Osteoblast (primary cell): ENCODE measurements around the gene RHBDL3. TPM values are rescaled to one million over a fixed set of nuclear protein-coding genes. Genes with fewer than 3 reads are reported as not detected.

ENCODE experiments used
- DNase-seq: peaks from one replicate; pipeline ENCODE4 v3.0.0; 2011; ENCODE audit warnings: low spot score, mixed read lengths; ENCODE audit not compliant: insufficient read length; ENCODE audit errors: missing footprints
- H2AFZ ChIP-seq: 2 replicates; pipeline ENCODE4 v1.6.0; 2011; ENCODE audit warnings: mild to moderate bottlenecking, low read length
- H3K27ac ChIP-seq: 2 replicates; pipeline ENCODE4 v1.5.1; 2011; ENCODE audit warnings: mild to moderate bottlenecking, low read depth, low read length, moderate library complexity
- H3K27me3 ChIP-seq: 2 replicates; pipeline ENCODE4 v1.6.0; 2012; ENCODE audit warnings: mild to moderate bottlenecking, control low read depth, inconsistent platforms, low read length, moderate library complexity; ENCODE audit not compliant: insufficient read depth
- H3K36me3 ChIP-seq: 2 replicates; pipeline ENCODE4 v1.5.1; 2011; ENCODE audit warnings: mild to moderate bottlenecking, low read length, control low read depth, moderate library complexity; ENCODE audit not compliant: insufficient read depth
- H3K4me1 ChIP-seq: 2 replicates; pipeline ENCODE4 v1.5.1; 2011; ENCODE audit warnings: mild to moderate bottlenecking, low read length, control low read depth, moderate library complexity; ENCODE audit not compliant: insufficient read depth
- H3K4me2 ChIP-seq: 2 replicates; pipeline ENCODE4 v1.6.0; 2011; ENCODE audit warnings: mild to moderate bottlenecking, low read length; ENCODE audit not compliant: insufficient read depth
- H3K4me3 ChIP-seq: fragments of 200-600 bp; sonication (generic); 3 replicates; pipeline ENCODE4 v1.5.1; 2012; ENCODE audit warnings: mild to moderate bottlenecking, low read length, inconsistent platforms; ENCODE audit not compliant: insufficient read depth
- H3K79me2 ChIP-seq: 2 replicates; pipeline ENCODE4 v1.6.0; 2012; ENCODE audit warnings: mild to moderate bottlenecking, low read length, control low read depth, inconsistent platforms; ENCODE audit not compliant: insufficient read depth
- H3K9me3 ChIP-seq: 2 replicates; pipeline ENCODE4 v1.5.1; 2011; ENCODE audit warnings: low read depth, low read length, control low read depth
- H4K20me1 ChIP-seq: 2 replicates; pipeline ENCODE4 v1.6.0; 2012; ENCODE audit warnings: mild to moderate bottlenecking, low read length, control low read depth; ENCODE audit not compliant: insufficient read depth
- CTCF ChIP-seq: IDR thresholded peaks from 2 replicates; pipeline ENCODE4 v1.5.1; 2011; ENCODE audit warnings: mild to moderate bottlenecking, low read depth, low read length, moderate library complexity; ENCODE audit errors: extremely low read depth
- total RNA-seq: library from RNA; depleted of rRNA; stranded (reverse); fragments of >200 nt; gene quantifications from 2 replicates; pipeline ENCODE4 v1.2.3, GENCODE V29; 2012

The RHBDL3 gene
- total RNA-seq, 1 donor = under 0.01 TPM

- peaks cover 76% of the 10 kb centered on the region for H4K20me1 ChIP-seq
- peaks cover 80% of the 10 kb centered on the region for H3K36me3 ChIP-seq
- H3K27ac ChIP-seq = no peak overlapping the region
- H3K27me3 ChIP-seq = no peaks in the 10 kb centered on the region
- H3K9me3 ChIP-seq = no peaks in the 10 kb centered on the region
- peaks cover 97% of the 10 kb centered on the region for H3K79me2 ChIP-seq
- peaks cover 25% of the 10 kb centered on the region for H3K4me1 ChIP-seq
- no peak overlapping the region for H2AFZ ChIP-seq
- no peak for TF ChIP-seq CTCF
- peak; percentile 58 for DNase-seq
- H3K4me3 ChIP-seq = no peak overlapping the region
- H3K4me2 ChIP-seq = no peak overlapping the region
Observed at GRCh38 chr17:32356378-32356743, 90.7 kb downstream of the RHBDL3 start.

- no peaks in the 10 kb centered on the region for H3K27me3 ChIP-seq
- H3K36me3 ChIP-seq = peaks cover 82% of the 10 kb centered on the region
- H3K79me2 ChIP-seq = peaks cover 97% of the 10 kb centered on the region
- H2AFZ ChIP-seq = no peak overlapping the region
- H3K4me2 ChIP-seq = no peak overlapping the region
- H4K20me1 ChIP-seq = peaks cover 73% of the 10 kb centered on the region
- TF ChIP-seq CTCF = no peak
- H3K9me3 ChIP-seq = no peaks in the 10 kb centered on the region
- no peak overlapping the region for H3K27ac ChIP-seq
- H3K4me1 ChIP-seq = peaks cover 25% of the 10 kb centered on the region
- H3K4me3 ChIP-seq = no peak overlapping the region
- no peak for DNase-seq
Observed at GRCh38 chr17:32356750-32357149, 91.1 kb downstream of the RHBDL3 start.

GRCh38 chr17:32357615-32358014 lies 92.0 kb downstream of the RHBDL3 start:
- DNase-seq = no peak
- Histone ChIP-seq H3K27ac (no peak overlapping the region), H3K36me3 (peaks cover 86% of the 10 kb centered on the region), H3K79me2 (peaks cover 97% of the 10 kb centered on the region), H3K4me1 (peaks cover 22% of the 10 kb centered on the region), H3K4me3 (no peak overlapping the region), H3K4me2 (no peak overlapping the region), H4K20me1 (peaks cover 73% of the 10 kb centered on the region), H3K27me3 (no peaks in the 10 kb centered on the region), H2AFZ (no peak overlapping the region), H3K9me3 (no peaks in the 10 kb centered on the region)
- no peak for TF ChIP-seq CTCF

DNA sequence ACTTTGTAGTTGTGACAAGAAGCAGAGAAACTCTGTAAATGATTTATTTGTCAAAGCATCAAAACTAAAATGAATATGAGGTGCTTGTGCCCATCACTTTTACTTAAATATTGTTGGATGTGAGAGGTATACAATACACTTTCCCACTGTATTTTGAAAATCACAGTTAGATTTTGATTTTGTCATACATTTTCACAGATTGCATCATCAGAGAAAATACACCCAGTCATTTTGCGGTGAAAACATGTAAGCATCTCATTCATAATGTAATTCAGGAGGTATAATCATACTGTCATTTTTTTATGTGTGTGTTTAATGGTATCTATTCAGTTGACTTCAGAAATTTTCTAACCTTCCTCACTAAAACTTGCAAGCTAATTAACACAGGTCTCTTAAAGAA lies 95.6 kb downstream of the RHBDL3 start:
- H3K79me2 ChIP-seq = peaks cover 93% of the 10 kb centered on the region
- TF ChIP-seq CTCF = no peak
- no peaks in the 10 kb centered on the region for H3K27me3 ChIP-seq
- no peak for DNase-seq
- no peak overlapping the region for H2AFZ ChIP-seq
- H3K4me2 ChIP-seq = no peak overlapping the region
- H3K4me1 ChIP-seq = no peaks in the 10 kb centered on the region
- no peak overlapping the region for H3K4me3 ChIP-seq
- peaks cover 90% of the 10 kb centered on the region for H3K36me3 ChIP-seq
- H4K20me1 ChIP-seq = peaks cover 63% of the 10 kb centered on the region
- H3K27ac ChIP-seq = no peak overlapping the region
- no peaks in the 10 kb centered on the region for H3K9me3 ChIP-seq
